Type B pancreatic cell (in vitro differentiated cells): ENCODE data around the gene DOK4. TPM values are rescaled to one million over a fixed set of nuclear protein-coding genes. Genes with fewer than 3 reads are reported as not detected.

ENCODE experiments used
- DNase-seq: peaks from one replicate; pipeline ENCODE4 v3.0.0; 2021; ENCODE audit warnings: mixed read lengths; ENCODE audit not compliant: unreplicated experiment; ENCODE audit errors: extremely low spot score
- H3K27ac Mint-ChIP-seq: 2 replicates; pipeline ENCODE4 v1.8.0; 2021; ENCODE audit warnings: mild to moderate bottlenecking, mixed read lengths
- H3K27me3 Mint-ChIP-seq: 2 replicates; pipeline ENCODE4 v1.8.0; 2021; ENCODE audit warnings: mixed read lengths
- H3K36me3 Mint-ChIP-seq: 2 replicates; pipeline ENCODE4 v1.8.0; 2021; ENCODE audit warnings: mixed read lengths
- H3K4me1 Mint-ChIP-seq: one replicate; pipeline ENCODE4 v1.8.0; 2021; ENCODE audit warnings: mixed read lengths; ENCODE audit not compliant: unreplicated experiment
- H3K4me3 Mint-ChIP-seq: 2 replicates; pipeline ENCODE4 v1.8.0; 2021; ENCODE audit warnings: mild to moderate bottlenecking, mixed read lengths
- H3K9me3 Mint-ChIP-seq: 2 replicates; pipeline ENCODE4 v1.8.0; 2021; ENCODE audit warnings: mixed read lengths
- total RNA-seq: library from RNA; stranded (reverse); gene quantifications from 2 replicates; pipeline ENCODE4 v1.2.1, GENCODE V29; 2021; ENCODE audit warnings: low replicate concordance
- TF ChIP-seq, protein P1 (sequence below): fragments of 200-600 bp; sonication (generic); conservative IDR thresholded peaks from 2 replicates; pipeline ENCODE4 v1.5.0; 2021; ENCODE audit warnings: antibody characterized with exemption, mild to moderate bottlenecking

The DOK4 gene
- total RNA-seq, 1 donor from 2014 or later, result 33.3 TPM

DNA sequence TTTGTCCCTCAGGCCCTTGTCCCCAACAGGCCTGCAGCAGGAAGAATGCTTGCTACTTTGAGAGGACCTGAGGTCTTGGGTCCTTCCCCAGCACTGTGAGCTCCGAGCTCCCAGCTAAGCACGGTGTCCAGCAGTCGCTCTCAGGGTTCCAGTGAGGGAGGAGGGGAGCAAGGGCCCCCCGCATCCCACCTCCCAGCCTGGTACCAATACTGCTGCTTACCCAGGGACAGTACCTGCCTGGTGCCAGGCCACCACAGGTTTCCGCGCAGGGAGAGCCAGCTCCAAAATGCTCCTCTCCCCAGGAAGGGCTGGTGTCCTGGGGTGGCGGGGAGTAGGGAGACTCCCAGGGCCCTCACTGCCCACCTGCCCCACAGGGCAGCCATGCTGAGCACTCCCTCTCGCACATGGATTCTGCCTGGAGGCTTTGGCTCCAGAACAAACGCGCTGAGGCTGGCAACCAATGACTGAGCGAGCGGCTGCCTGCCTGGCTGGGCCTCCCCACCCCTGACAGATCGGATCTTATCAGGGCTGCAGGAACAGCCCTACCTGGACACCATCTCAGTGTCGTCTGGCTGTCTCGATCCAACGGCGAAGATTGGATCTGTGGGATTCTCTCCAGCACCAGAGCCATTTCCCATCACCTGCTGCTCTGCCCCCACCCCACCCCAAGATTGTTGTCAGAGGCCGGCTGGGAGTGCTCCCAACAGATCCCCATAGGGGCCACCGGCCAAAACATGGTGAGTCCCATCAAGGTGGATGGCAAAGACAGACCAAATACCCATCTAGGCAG is 2.4 kb downstream of the DOK4 start:
- Mint-ChIP-seq H3K36me3 (no peaks in the 10 kb centered on the region), H3K27ac (peak overlapping the region; percentile 62), H3K27me3 (no peaks in the 10 kb centered on the region), H3K9me3 (no peaks in the 10 kb centered on the region), H3K4me3 (peak overlapping the region; percentile 93), H3K4me1 (peaks cover 40% of the 10 kb centered on the region)
- no peak for DNase-seq
- TF ChIP-seq, protein P1, sequence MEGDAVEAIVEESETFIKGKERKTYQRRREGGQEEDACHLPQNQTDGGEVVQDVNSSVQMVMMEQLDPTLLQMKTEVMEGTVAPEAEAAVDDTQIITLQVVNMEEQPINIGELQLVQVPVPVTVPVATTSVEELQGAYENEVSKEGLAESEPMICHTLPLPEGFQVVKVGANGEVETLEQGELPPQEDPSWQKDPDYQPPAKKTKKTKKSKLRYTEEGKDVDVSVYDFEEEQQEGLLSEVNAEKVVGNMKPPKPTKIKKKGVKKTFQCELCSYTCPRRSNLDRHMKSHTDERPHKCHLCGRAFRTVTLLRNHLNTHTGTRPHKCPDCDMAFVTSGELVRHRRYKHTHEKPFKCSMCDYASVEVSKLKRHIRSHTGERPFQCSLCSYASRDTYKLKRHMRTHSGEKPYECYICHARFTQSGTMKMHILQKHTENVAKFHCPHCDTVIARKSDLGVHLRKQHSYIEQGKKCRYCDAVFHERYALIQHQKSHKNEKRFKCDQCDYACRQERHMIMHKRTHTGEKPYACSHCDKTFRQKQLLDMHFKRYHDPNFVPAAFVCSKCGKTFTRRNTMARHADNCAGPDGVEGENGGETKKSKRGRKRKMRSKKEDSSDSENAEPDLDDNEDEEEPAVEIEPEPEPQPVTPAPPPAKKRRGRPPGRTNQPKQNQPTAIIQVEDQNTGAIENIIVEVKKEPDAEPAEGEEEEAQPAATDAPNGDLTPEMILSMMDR, result no peak

DNA sequence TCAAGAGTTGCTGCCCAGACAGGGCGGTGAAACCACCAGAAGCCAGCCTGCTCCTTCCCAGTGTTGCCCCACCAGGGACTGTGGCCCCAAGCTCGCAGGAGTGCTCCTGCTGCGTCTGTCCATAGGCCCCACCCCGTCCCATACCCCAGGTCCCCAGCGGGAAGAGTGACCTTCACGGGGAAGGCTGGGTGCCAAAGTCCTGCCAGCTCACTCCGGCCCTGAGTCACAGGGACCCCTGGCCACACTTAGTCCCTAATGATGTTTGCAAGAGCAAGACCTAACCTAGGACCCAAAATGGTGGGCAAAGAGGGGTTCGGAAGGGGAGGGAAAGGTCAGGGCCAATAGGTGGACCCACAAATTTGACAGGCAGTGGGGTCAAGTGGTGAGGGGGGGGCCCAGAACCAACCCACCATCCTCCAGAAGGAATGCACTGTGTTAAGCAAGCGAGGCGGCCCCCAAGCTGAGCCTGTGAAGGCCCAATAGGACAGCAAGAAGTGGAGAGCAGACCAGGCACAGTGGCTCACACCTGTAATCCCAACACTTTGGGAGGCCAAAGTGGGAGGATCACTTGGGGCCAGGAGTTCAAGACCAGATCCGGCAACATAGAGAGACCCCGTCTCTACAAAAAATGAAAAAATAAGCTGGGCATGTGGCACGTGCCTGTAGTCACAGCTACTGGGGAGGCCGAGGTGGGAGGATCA is 3.3 kb downstream of the DOK4 start:
- Mint-ChIP-seq H3K9me3 (no peaks in the 10 kb centered on the region), H3K27me3 (no peaks in the 10 kb centered on the region), H3K36me3 (no peaks in the 10 kb centered on the region), H3K4me3 (peak overlapping the region; percentile 61), H3K4me1 (peaks cover 48% of the 10 kb centered on the region), H3K27ac (no peak overlapping the region)
- TF ChIP-seq, protein P1, result no peak
- no peak for DNase-seq

DNA sequence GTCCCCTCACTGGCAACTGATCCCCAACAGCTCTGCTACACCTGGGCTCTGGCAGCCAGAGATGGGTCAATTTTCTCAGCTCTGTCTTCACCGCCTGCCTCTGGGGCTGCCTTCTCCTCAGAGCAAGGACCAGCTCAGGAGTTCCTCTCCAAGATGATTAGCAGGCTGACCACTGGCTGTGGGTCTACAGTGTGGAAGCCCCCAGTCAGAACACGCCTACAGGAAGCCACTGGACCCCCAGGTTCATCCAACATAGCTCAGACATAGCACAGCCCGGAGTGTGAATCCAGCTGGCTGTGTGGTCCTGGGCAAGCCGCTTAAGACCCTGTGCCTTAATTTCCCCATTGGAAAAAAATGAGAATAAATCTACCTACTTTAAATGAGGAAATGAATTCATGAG is 4.9 kb downstream of the DOK4 start:
- DNase-seq, result no peak
- Mint-ChIP-seq H3K4me1 (peaks cover 35% of the 10 kb centered on the region), H3K27ac (peak overlapping the region; percentile 65), H3K4me3 (no peak overlapping the region), H3K36me3 (no peaks in the 10 kb centered on the region), H3K27me3 (no peaks in the 10 kb centered on the region), H3K9me3 (no peaks in the 10 kb centered on the region)
- TF ChIP-seq, protein P1, result no peak

DNA sequence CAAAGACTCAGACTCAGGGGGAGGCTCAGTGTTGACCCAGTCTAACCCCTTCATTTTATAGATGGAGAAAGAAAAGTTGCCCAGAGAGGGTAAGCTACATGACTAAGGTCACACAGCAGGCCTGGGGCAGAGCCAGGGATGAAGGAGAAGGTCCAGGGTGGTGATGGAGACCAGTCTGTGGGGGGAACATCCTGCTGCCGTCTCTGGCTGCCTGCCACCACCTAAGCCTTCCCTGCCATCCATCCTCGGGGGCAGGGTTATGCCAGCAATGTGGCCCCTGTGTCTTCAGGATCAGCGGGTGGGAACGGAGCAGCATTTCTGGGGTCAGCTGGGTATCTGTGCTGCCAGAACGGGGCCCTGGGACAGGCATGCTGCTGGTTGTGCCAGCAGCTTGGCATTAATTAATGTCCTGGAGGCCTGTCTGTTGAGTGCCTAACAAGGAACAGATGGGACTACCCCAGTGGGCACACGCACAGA is 5.5 kb downstream of the DOK4 start:
- peaks cover 38% of the 10 kb centered on the region for H3K4me1 Mint-ChIP-seq
- peak overlapping the region; percentile 88 for H3K4me3 Mint-ChIP-seq
- H3K27me3 Mint-ChIP-seq, result no peaks in the 10 kb centered on the region
- H3K27ac Mint-ChIP-seq, result peak overlapping the region; percentile 65
- no peaks in the 10 kb centered on the region for H3K9me3 Mint-ChIP-seq
- TF ChIP-seq, protein P1, result no peak
- DNase-seq, result no peak
- no peaks in the 10 kb centered on the region for H3K36me3 Mint-ChIP-seq

DNA sequence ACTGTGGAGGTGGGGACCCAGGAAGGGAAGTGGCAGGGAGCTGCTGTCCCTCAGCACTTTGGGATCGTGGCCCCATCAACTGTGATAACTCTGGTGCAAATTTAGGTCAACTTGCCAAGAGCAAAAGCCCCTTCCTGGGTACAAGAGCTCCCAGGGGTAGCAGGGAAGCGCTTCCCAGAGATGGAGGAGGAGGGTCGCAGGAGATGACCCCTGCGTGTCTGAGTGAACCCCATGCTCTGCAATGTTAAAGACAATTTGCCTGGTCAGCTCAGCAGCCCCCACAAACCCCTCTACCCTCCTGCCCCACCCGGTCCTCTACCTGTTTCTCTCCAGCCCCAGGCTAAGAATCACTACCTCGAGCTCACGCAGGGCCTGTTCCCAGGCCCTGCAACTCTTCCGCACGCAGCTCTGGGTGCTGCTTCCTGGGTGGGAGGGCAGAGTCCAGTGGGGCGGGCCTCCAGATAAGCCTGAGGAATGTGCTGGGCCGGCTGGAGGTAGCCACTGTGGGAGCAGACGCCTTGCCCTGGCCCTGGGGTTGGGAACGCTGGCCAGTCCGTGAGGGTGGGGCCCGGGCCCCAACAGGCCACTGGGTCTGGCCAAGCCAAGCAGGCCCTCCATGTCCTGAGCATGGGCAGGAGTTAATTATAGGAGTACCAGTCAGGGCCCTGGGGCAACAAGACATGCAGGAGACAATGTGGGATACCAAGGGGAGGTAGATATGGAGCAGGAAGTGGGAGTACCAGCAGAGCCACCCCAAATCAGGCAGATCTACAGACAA is 6.1 kb downstream of the DOK4 start:
- peak overlapping the region; percentile 88 for H3K4me3 Mint-ChIP-seq
- peak overlapping the region; percentile 65 for H3K27ac Mint-ChIP-seq
- no peak for DNase-seq
- H3K36me3 Mint-ChIP-seq, result no peaks in the 10 kb centered on the region
- H3K27me3 Mint-ChIP-seq, result no peaks in the 10 kb centered on the region
- TF ChIP-seq, protein P1, result no peak
- no peaks in the 10 kb centered on the region for H3K9me3 Mint-ChIP-seq
- H3K4me1 Mint-ChIP-seq, result peaks cover 38% of the 10 kb centered on the region
